ENCODE measurements around the gene TOP3B.

GRCh38 chr22:21936151-21936775, 46.3 kb downstream of the TOP3B start:
- no peak for TF ChIP-seq CTCF (IDR thresholded peaks at IDR 0.05)
- TF ChIP-seq REST (IDR thresholded peaks at IDR 0.05; ENCODE audit: insufficient read depth in 1 of 2, low read depth in 2 of 2, low read length in 1 of 2) = no peak
